GM19452 (cell line): ENCODE results near the gene AVL9.
"Not testable (repeated sequence)": the region's sequence is repeated elsewhere in the genome, so short reads cannot be mapped to it uniquely, and the experiment has no call there.

Experiments used
- ATAC-seq: cut with Tn5 transposase; IDR thresholded peaks from one replicate; pipeline ENCODE4 v1.9.1; 2021; ENCODE audit not compliant: unreplicated experiment

Gene AVL9

GRCh38 chr7:32586291-32587221 is 91.3 kb downstream of the AVL9 start:
- no peak for ATAC-seq

GRCh38 chr7:32587411-32587948 is 92.2 kb downstream of the AVL9 start:
- ATAC-seq, result no peak

GRCh38 chr7:32588657-32589056 is 93.4 kb downstream of the AVL9 start:
- peak; percentile 73 for ATAC-seq

GRCh38 chr7:32591938-32592337 is 96.6 kb downstream of the AVL9 start:
- ATAC-seq, result no peak

- no peak for ATAC-seq
These were observed 97.4 kb downstream of the AVL9 start for GRCh38 chr7:32592701-32593100.

- ATAC-seq, result no peak
These were observed 99.7 kb downstream of the AVL9 start for GRCh38 chr7:32594965-32595490.

- ATAC-seq, result not testable (repeated sequence)
These were observed 105.9 kb downstream of the AVL9 start for GRCh38 chr7:32601196-32601595.

- ATAC-seq, result no peak
These were observed 107.2 kb downstream of the AVL9 start for GRCh38 chr7:32602470-32602869.

- not testable (repeated sequence) for ATAC-seq
These were observed 108.2 kb downstream of the AVL9 start for GRCh38 chr7:32603492-32603891.

- not testable (repeated sequence) for ATAC-seq
These were observed 108.8 kb downstream of the AVL9 start for GRCh38 chr7:32604047-32604446.

GRCh38 chr7:32605032-32605431 is 109.7 kb downstream of the AVL9 start:
- no peak for ATAC-seq

GRCh38 chr7:32609463-32609862 is 114.2 kb downstream of the AVL9 start:
- ATAC-seq, result no peak

- ATAC-seq, result no peak
These were observed 116.2 kb downstream of the AVL9 start for GRCh38 chr7:32611201-32612099.

- no peak for ATAC-seq
These were observed 121.3 kb downstream of the AVL9 start for GRCh38 chr7:32616625-32617024.

- no peak for ATAC-seq
These were observed 123.2 kb downstream of the AVL9 start for GRCh38 chr7:32618470-32618869.

GRCh38 chr7:32618987-32619386 is 123.7 kb downstream of the AVL9 start:
- ATAC-seq, result no peak

- not testable (repeated sequence) for ATAC-seq
These were observed 124.1 kb downstream of the AVL9 start for GRCh38 chr7:32619416-32619815.

GRCh38 chr7:32631021-32631420 is 135.7 kb downstream of the AVL9 start:
- ATAC-seq, result no peak

- not testable (repeated sequence) for ATAC-seq
These were observed 136.6 kb downstream of the AVL9 start for GRCh38 chr7:32631590-32632497.

- not testable (repeated sequence) for ATAC-seq
These were observed 138.2 kb downstream of the AVL9 start for GRCh38 chr7:32633446-32633845.
